GM18519 (cell line): ENCODE data around the gene SS18.

Source experiments
- ATAC-seq: cut with Tn5 transposase; IDR thresholded peaks from one replicate; pipeline ENCODE4 v1.9.1; 2021; ENCODE audit warnings: mild to moderate bottlenecking, moderate library complexity; ENCODE audit not compliant: unreplicated experiment, low FRiP score

The SS18 gene

GRCh38 chr18:26004832-26005231, 85.6 kb downstream of the SS18 start:
- no peak for ATAC-seq

GRCh38 chr18:26003817-26004216, 86.6 kb downstream of the SS18 start:
- no peak for ATAC-seq

- ATAC-seq = no peak
Measured at GRCh38 chr18:26003356-26003755, 87.1 kb downstream of the SS18 start.

- no peak for ATAC-seq
Measured at GRCh38 chr18:26002375-26002910, 88.0 kb downstream of the SS18 start.

GRCh38 chr18:25998461-25998860, 92.0 kb downstream of the SS18 start:
- ATAC-seq = no peak

- ATAC-seq = no peak
Measured at GRCh38 chr18:25992566-25992965, 97.8 kb downstream of the SS18 start.

GRCh38 chr18:25990473-25990872, 99.9 kb downstream of the SS18 start:
- ATAC-seq = no peak

GRCh38 chr18:25985707-25986394, 104.6 kb downstream of the SS18 start:
- no peak for ATAC-seq

GRCh38 chr18:25983730-25984129, 106.7 kb downstream of the SS18 start:
- no peak for ATAC-seq

- no peak for ATAC-seq
Measured at GRCh38 chr18:25982961-25983360, 107.5 kb downstream of the SS18 start.

- no peak for ATAC-seq
Measured at GRCh38 chr18:25982153-25982552, 108.3 kb downstream of the SS18 start.

GRCh38 chr18:25979369-25980040, 110.9 kb downstream of the SS18 start:
- no peak for ATAC-seq

GRCh38 chr18:25976554-25976953, 113.9 kb downstream of the SS18 start:
- ATAC-seq = no peak

- no peak for ATAC-seq
Measured at GRCh38 chr18:25974630-25975077, 115.8 kb downstream of the SS18 start.
